RKO (cell line): ENCODE data around the gene KLHL18.
"Not testable (repeated sequence)": the region's sequence is repeated elsewhere in the genome, so short reads cannot be mapped to it uniquely, and the experiment has no call there.

Source experiments
- DNase-seq: peaks from one replicate; pipeline ENCODE4 v3.0.0-alpha.2; 2016; ENCODE audit warnings: low spot score

Gene KLHL18

DNA sequence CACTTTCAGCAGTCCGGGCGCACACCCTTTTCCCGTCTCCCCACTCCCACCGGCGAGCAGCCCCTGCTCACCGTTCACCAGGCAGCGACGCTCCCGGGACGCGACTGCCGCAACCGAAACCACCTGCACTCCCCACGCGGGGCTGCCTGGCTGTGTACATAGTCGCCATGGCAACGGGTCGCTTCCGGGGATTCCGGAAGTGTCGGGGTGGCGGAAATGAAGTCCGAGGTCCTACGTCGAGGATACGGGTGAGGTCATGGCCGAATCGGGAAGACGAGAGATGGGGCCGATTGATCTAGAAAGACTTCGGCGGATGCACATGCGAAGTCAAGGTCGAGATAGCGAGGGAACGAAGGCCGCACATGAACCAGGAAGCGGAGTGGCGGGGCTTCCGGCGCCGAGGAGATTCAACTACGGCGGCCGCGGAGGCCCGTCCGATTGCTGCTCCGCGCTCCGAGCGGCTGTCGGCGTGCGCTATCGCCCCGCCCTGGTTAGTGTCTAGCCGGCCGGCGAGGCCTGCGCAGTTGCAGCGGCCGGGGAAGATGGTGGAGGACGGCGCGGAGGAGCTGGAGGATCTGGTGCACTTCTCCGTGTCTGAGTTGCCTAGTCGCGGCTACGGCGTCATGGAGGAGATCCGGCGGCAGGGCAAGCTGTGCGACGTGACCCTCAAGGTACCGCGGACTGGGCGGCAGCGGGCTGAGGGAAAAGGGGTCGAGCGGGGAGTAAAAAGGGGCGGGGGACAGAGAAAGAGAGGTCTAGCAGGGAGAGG, at the start of gene KLHL18, which contains the start of gene KIF9:
Gene KLHL18 (plus strand): TSS at position 521 of the 769 bp plus-strand sequence. CDS start 22 bp downstream, at position 543.
Gene KIF9 (minus strand): TSS at position 376 of the 769 bp plus-strand sequence. CDS start 5,425 bp downstream, outside the sequence.
- DNase-seq = peak; percentile 94

- DNase-seq = no peak
Measured at GRCh38 chr3:47238017-47238416, 44.7 kb upstream of the KLHL18 start.

GRCh38 chr3:47239929-47240328, 42.8 kb upstream of the KLHL18 start:
- DNase-seq = no peak

- DNase-seq = no peak
Measured at GRCh38 chr3:47243419-47244147, 39.2 kb upstream of the KLHL18 start.

- no peak for DNase-seq
Measured at GRCh38 chr3:47244531-47245100, 38.1 kb upstream of the KLHL18 start.

GRCh38 chr3:47245271-47245670, 37.5 kb upstream of the KLHL18 start:
- DNase-seq = no peak

DNA sequence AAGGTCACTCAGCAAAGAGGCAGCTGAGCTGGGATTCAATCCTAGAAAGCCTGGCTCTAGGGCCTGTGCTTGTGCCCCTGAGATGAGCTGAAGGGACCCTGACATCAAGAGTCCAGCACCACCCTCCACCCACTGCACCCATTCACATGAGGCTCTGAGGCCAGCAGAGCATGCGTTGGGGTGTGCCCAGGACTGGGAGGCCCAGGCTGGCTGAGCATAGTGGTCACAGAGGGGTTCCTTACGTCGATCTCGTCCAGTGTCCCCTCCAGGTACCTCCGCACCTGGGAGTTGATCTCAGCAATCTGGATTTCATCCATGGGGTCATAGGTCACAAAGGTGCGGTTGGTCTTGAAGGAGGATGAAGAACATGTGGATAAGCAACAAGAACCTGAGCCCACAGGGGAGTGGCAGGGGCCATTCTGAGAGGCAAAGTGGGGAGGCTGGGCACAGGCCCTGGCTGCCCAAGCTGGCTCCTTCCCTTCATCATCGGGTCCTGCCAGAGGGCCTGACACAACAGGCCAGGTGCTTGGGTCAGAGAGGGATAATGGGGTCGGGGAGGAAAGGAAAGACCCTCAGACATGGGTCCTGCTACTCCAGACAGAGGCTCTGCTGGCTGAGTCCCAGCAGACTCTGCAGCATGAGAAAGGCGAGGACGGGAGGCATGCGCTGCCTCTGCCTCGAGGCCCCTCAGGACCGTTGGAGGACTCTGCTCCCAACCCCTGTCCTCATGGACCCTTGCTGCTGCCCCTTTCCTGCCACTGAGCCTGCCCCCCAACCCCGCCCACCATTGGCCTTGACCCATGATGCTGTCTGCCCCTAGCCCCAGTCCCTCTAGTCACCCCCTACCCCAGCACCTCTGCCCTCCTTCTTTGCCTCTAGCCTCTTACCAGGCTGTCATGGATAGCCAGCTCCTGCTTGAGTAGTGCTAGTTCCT, 35.3 kb upstream of the KLHL18 start:
- no peak for DNase-seq

- DNase-seq = peak; percentile 55
Measured at GRCh38 chr3:47250309-47251060, 32.3 kb upstream of the KLHL18 start.

DNA sequence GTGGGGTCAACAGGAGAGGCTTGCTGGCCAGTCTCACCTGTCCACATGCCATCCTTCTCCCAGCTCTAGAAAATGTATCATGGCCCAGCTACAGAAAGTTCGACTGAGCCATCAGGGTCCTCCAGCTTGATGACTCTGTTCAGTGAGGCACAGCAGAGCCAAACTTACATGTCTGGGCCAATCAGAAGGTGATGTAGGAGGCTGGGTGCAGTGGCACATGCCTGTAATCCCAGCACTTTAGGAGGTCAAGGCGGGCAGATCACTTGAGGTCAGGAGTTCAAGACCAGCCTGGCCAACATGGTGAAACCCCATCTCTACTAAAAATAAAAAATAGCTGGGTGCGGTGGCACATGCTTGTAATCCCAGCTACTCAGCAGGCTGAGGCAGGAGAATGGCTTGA, 31.7 kb upstream of the KLHL18 start:
- DNase-seq = not testable (repeated sequence)

- no peak for DNase-seq
Measured at GRCh38 chr3:47251689-47252088, 31.1 kb upstream of the KLHL18 start.

DNA sequence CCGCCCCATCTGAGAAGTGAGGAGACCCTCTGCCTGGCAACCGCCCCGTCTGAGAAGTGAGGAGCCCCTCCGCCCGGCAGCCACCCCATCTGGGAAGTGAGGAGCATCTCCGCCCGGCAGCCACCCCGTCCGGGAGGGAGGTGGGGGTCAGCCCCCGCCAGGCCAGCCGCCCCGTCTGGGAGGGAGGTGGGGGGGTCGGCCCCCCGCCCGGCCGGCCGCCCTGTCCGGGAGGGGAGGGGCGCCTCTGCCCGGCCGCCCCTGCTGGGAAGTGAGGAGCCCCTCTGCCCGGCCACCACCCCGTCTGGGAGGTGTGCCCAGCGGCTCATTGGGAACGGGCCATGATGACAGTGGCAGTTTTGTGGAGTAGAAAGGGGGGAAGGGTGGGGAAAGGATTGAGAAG, 26.4 kb upstream of the KLHL18 start:
- DNase-seq = not testable (repeated sequence)

GRCh38 chr3:47259114-47259513, 23.6 kb upstream of the KLHL18 start:
- DNase-seq = no peak

GRCh38 chr3:47260605-47261004, 22.1 kb upstream of the KLHL18 start:
- no peak for DNase-seq

DNA sequence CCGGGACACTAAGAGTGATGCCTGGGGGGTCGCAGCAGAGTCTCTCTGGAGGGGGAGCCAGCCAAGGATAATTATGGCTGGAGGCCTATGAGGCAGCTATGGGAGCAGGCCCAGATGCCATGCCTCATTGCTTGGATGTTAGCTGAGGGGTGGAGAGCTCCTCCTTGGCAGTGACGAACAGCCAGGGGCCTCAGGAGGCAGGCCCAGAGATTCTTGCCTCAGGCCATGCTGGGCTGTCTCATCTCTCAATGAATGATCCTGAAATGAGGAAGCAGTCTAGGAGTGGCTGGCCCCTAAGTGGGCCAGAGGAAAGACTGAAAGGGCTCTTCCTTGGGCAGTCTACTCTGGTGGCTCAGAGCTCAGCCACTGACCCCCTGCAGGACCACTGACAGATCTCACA, 21.4 kb upstream of the KLHL18 start:
- DNase-seq = no peak

DNA sequence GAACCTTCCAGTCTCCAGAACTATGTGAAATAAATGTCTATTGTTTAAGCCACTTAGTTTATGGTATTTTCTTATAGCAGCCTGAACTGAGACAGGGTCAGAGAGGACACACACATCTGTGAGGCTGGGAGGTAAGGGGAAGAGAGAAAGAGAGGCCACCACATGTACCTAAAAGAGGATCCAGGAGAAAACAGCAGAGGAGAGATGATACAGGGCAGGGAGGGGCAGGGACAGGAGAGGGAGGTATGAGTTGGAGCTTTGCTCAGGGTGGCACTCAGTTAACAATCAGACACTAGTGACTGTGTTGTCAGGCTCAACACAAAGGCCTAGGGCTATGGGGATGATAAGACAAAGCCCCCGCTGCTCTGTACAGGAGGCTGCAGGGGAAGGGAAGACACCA, 17.7 kb upstream of the KLHL18 start:
- DNase-seq = no peak

DNA sequence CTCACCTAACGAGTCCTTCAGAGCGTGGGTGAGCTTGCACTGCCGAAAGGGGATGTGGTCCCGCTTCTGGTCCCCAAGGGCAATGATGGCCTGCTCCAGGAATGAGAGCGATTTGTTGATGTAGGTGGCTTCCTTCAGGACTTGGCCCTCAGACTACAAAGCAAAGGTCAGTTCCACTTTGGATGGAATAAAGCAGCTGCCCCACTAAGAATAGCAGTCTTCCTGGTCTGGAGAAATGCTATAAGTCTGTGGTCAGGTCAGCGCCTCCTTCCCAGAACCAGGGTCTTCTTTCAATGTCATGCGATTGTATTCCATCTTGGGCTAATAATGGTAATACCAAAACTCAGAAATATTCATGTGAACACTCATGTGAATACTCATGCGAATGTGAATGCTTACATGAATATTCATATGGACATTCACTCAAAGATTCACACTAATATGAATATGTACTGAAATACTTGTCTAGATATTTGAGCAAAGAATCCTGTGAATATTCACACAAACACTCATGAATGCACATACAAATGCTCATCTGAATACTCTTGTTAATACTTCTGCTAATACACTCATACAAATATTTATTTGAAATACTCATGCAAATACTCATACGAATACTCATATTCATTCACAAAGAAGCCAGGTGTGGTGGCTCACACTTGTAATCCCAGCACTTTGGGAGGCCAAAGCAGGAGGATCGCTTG, 16.9 kb upstream of the KLHL18 start:
- no peak for DNase-seq

DNA sequence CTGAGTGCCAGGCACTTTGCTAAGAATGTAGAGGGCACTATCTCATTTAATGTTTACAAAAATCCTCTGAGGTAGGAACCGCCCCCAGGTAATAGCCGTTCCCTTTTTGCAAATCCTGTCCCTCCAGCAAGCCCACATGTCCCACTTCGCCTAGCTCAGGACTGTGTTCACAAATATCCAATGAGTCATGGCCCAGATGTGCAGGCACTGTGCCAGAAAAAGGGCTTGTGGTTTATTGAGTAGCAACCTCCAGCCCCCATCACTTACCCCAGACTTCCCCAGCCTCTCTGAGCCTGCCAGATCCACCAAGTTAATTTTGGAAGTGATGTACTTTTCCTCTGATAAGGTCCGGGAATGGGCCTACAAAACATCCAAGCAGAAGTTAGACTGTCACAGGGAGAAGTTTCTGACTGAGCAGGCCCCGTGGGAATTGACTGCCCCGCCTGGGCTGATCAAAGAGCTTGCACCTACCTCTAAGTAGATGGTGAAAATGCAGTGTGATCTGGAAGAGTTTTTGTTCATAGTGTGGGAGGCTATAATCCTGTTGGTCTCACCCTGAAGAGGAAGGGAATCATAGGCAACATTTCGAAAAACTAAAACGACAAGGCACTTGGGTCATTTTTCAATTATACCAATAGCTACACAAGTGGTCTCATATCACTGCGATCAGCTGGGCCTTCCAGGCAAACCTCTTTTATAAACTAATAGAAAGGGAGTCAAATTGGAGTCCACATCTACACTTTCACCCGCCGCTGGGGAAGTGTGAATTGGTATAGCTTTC, 15.8 kb upstream of the KLHL18 start:
- DNase-seq = peak; percentile 74

- no peak for DNase-seq
Measured at GRCh38 chr3:47267490-47267824, 15.3 kb upstream of the KLHL18 start.

- no peak for DNase-seq
Measured at GRCh38 chr3:47270526-47270925, 12.2 kb upstream of the KLHL18 start.

DNA sequence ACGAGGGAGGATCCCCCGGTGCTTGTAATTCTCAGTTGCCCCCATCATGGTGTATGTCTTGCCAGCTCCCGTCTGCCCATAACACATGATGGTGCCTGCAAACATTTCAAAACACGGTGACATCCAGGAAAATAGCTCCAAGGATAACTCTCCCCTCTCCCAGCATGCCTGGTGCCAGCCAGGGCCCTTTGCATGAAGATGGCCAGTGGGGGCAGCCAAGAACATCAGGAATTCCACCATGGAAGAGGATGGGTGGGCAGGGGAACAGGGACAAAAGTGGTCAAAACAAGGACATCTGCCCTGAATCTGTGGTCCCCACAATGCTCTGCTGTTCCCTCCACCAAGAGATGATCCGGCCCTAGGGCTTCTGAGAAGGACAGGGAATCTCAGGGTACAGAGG, 9.2 kb upstream of the KLHL18 start:
- DNase-seq = no peak
